IPS-18c (cell line): ENCODE data around the gene PERP.
"Not testable (repeated sequence)": the region's sequence is repeated elsewhere in the genome, so short reads cannot be mapped to it uniquely, and the experiment has no call there.

Experiments
- H3K4me3 ChIP-seq: 2 replicates; pipeline ENCODE4 v1.7.0; 2013; ENCODE audit warnings: low read depth, mild to moderate bottlenecking, low read length, moderate library complexity; ENCODE audit not compliant: insufficient read depth
- H3K9me3 ChIP-seq: one replicate; pipeline ENCODE4 v1.6.1; 2013; ENCODE audit warnings: mild to moderate bottlenecking, low read length, moderate library complexity; ENCODE audit not compliant: control insufficient read depth, insufficient read depth

PERP gene

DNA sequence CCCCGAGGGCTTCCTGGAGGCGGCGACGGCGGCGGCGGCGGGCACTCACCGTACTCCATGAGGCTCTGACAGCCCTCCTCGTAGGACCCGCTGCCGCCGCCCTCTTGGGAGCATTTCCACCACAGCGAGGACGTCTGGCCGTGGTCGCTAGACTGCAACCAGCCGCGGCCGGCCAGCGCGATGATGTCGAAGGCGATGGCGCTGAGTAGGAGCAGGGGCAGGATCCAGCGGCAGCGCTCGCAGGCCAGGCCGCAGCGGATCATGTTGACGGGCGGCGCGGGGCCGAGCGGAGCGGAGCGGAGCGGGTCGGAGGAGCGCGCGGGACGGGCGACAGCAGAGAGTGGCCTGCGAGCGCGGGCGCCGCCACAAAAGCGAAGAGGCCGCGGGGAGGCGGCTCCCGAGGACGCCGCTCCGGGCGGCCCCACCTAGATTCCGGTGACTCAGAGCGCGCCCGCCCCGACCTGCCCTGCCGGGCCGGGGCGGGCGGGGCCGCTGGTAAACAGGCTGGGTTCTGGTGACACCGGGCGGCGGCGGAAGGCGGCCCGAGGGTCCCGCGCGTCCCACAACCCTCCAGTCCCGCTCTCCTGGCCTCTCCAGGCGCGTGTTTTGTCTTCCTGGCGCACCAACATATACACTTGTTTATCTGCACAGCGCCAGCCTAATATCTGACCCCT, at the start of gene PERP:
Gene PERP (minus strand): TSS at position 342 of the 674 bp plus-strand sequence. CDS start 79 bp downstream, at position 263.
- Histone ChIP-seq H3K4me3 (peak within 1 kb of the TSS; percentile 81), H3K9me3 (no peaks in the 10 kb centered on the region)

GRCh38 chr6:138155443-138155842, 48.2 kb upstream of the PERP start:
- no peaks in the 10 kb centered on the region for H3K9me3 ChIP-seq
- H3K4me3 ChIP-seq: no peak overlapping the region

- no peaks in the 10 kb centered on the region for H3K9me3 ChIP-seq
- H3K4me3 ChIP-seq: no peak overlapping the region
Observed at GRCh38 chr6:138146544-138146943, 39.3 kb upstream of the PERP start.

- H3K9me3 ChIP-seq: no peaks in the 10 kb centered on the region
- no peak overlapping the region for H3K4me3 ChIP-seq
Observed at GRCh38 chr6:138145402-138145801, 38.2 kb upstream of the PERP start.

GRCh38 chr6:138142806-138143205, 35.6 kb upstream of the PERP start:
- H3K4me3 ChIP-seq: no peak overlapping the region
- H3K9me3 ChIP-seq: no peaks in the 10 kb centered on the region

DNA sequence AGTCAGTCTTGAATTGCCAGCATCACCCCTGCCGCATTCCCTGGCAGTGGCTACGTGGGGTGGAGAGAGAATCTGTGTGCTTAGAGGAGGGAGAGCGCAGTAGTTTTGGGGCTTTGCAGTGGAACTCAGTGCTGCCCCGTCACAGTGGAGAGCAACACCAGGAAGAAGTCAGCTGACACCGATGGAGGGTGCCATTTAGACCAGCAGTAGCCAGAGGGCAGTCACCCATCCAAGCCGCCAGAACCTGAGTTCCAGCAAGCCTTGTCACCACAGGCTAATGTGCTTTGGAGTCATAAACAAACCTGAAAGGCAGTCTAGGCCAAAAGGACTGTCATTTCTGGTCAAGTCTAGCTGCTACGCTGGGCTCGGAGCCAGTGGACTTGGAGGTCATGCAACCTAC, 22.0 kb upstream of the PERP start:
- no peak overlapping the region for H3K4me3 ChIP-seq
- H3K9me3 ChIP-seq: no peaks in the 10 kb centered on the region

GRCh38 chr6:138128096-138128495, 20.9 kb upstream of the PERP start:
- no peaks in the 10 kb centered on the region for H3K9me3 ChIP-seq
- no peak overlapping the region for H3K4me3 ChIP-seq

DNA sequence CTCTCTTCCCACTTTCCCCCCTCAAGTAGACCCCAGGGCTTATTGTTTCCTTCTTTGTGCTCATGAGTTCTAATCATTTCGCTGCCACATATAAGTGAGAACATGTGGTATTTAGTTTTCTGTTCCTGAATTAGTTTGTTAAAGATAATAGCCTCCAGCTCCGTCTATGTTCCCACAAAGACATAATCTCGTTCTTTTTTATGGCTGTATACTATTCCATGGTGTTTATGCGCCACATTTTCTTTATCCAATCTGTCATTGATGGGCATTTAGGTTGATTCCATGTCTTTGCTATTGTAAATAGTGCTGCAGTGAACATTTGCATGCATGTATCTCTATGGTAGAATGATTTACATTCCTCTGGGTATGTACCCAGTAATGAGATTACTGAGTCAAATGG, 16.9 kb upstream of the PERP start:
- H3K9me3 ChIP-seq: no peaks in the 10 kb centered on the region
- no peak overlapping the region for H3K4me3 ChIP-seq

GRCh38 chr6:138119976-138120375, 12.8 kb upstream of the PERP start:
- Histone ChIP-seq H3K9me3 (no peaks in the 10 kb centered on the region), H3K4me3 (no peak overlapping the region)

DNA sequence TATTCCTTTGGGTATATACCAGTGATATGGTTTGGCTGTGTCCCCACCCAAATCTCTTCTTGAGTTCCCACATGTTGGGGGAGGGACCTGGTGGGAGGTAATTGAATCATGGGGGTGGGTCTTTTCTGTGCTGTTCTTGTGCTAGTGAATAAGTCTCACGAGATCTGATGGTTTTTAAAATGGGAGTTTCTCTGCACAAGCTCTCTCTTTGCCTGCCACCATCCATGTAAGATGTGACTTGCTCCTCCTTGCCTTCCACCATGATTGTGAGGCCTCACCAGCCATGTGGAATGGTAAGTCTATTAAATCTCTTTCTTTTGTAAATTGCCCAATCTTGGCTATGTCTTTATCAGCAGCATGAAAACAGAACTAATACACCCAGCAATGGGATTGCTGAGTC, 12.0 kb upstream of the PERP start:
- not testable (repeated sequence) for H3K4me3 ChIP-seq, H3K9me3 ChIP-seq

GRCh38 chr6:138117376-138117914, 10.2 kb upstream of the PERP start:
- H3K4me3 ChIP-seq: no peak overlapping the region
- H3K9me3 ChIP-seq: no peaks in the 10 kb centered on the region

DNA sequence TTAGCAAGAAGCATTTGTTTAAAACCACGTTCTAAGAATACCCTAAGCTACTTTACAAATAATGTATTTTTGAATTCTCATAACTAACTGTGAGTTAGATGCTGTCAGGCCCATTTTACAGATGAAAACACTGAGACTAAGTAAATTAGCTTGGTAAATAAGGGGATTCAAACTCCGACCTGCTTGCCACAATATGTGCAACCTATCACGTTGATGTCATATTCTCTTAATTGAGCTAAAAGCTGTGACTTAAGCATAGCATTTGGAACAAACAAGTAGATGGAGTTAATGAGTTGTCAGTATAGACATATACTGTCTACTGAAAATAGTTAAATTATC, 9.4 kb upstream of the PERP start:
- Histone ChIP-seq H3K9me3 (no peaks in the 10 kb centered on the region), H3K4me3 (no peak overlapping the region)

- Histone ChIP-seq H3K9me3 (no peaks in the 10 kb centered on the region), H3K4me3 (no peak overlapping the region)
Observed at GRCh38 chr6:138115877-138116660, 8.8 kb upstream of the PERP start.

DNA sequence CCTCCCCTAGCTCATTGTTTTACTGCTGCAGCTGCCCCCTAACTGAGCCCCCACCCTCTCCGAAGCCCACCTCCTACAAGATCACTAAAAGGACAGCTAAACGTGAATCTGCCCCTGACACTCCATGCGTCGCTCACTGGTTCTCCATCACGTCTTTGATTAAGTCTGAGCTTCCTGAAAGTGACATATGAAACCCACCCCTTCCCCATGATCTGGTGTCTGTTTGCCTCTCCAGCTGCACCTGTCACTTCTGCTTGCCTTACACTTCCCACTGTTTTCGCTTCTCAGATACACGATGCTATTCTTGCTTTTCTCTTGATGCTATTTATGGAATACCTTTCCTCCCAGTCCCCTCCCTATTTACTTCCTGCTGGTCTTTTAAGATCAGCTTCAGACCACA, 8.0 kb upstream of the PERP start:
- no peak overlapping the region for H3K4me3 ChIP-seq
- H3K9me3 ChIP-seq: no peaks in the 10 kb centered on the region

GRCh38 chr6:138113588-138114210, 6.5 kb upstream of the PERP start:
- H3K4me3 ChIP-seq: no peak overlapping the region
- no peaks in the 10 kb centered on the region for H3K9me3 ChIP-seq

DNA sequence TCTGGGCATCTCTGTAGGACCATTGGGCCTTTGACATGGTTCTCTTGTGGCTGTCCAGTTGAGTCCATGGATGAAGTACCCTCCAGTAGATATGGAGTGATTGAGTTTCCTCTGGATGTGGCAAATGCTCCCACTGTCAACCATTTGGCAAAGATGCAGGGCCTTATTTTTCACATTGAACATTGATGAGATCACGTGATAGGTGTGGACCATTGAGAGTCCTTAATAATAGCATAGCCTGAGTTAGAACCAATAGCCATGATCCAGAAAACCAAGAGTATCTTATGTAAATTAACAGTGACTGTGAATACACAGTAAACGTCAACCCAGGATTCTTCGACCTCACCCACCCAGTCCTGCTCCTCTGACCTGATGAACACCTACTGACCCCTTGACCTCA, 3.0 kb upstream of the PERP start:
- H3K9me3 ChIP-seq: no peaks in the 10 kb centered on the region
- H3K4me3 ChIP-seq: no peak overlapping the region

- Histone ChIP-seq H3K9me3 (no peaks in the 10 kb centered on the region), H3K4me3 (no peak overlapping the region)
Observed at GRCh38 chr6:138109042-138109997, 2.1 kb upstream of the PERP start.
